Hepatocyte (in vitro differentiated cells): ENCODE measurements around the gene CTNNA3. TPM values are rescaled to one million over a fixed set of nuclear protein-coding genes. Genes with fewer than 3 reads are reported as not detected.

Experiments
- DNase-seq: peaks from one replicate; pipeline ENCODE4 v3.0.0-alpha.2; 2016; ENCODE audit warnings: low spot score
- H2AFZ ChIP-seq: fragments of 200-600 bp; sonication (generic); 2 replicates; pipeline ENCODE4 v1.6.0; 2016; ENCODE audit warnings: antibody characterized with exemption, mild to moderate bottlenecking
- H3K27ac ChIP-seq: fragments of 200-600 bp; sonication (generic); 2 replicates; pipeline ENCODE4 v1.5.1; 2016; ENCODE audit warnings: mild to moderate bottlenecking
- H3K27me3 ChIP-seq: fragments of 200-600 bp; sonication (generic); 2 replicates; pipeline ENCODE4 v1.6.1; 2016
- H3K36me3 ChIP-seq: fragments of 200-600 bp; sonication (generic); replicated peaks from 2 replicates; pipeline ENCODE4 v1.5.1; 2016; ENCODE audit warnings: low read depth; ENCODE audit not compliant: insufficient read depth
- H3K4me1 ChIP-seq: fragments of 200-600 bp; sonication (generic); 2 replicates; pipeline ENCODE4 v1.5.1; 2016; ENCODE audit warnings: mild to moderate bottlenecking, moderate library complexity; ENCODE audit not compliant: insufficient read depth
- H3K4me2 ChIP-seq: fragments of 200-600 bp; sonication (generic); 2 replicates; pipeline ENCODE4 v1.6.0; 2016
- H3K4me3 ChIP-seq: fragments of 200-600 bp; sonication (generic); 2 replicates; pipeline ENCODE4 v1.5.1; 2016; ENCODE audit warnings: mild to moderate bottlenecking
- H3K79me2 ChIP-seq: fragments of 200-600 bp; sonication (generic); 2 replicates; pipeline ENCODE4 v1.6.0; 2017; ENCODE audit warnings: mild to moderate bottlenecking
- H3K9me2 ChIP-seq: fragments of 200-600 bp; sonication (generic); replicated peaks from 2 replicates; pipeline ENCODE4 v1.6.0; 2017; ENCODE audit warnings: mild to moderate bottlenecking; ENCODE audit not compliant: insufficient read depth
- H3K9me3 ChIP-seq: fragments of 200-600 bp; sonication (generic); 2 replicates; pipeline ENCODE4 v1.5.1; 2016; ENCODE audit warnings: low read depth, mild to moderate bottlenecking
- H4K20me1 ChIP-seq: fragments of 200-600 bp; sonication (generic); 2 replicates; pipeline ENCODE4 v1.6.0; 2016; ENCODE audit warnings: mild to moderate bottlenecking; ENCODE audit not compliant: insufficient read depth, poor library complexity, severe bottlenecking
- EZH2 ChIP-seq: fragments of 200-600 bp; sonication (generic); IDR thresholded peaks from 2 replicates; pipeline ENCODE4 v1.6.1; 2016; ENCODE audit warnings: antibody characterized with exemption, mild to moderate bottlenecking, borderline replicate concordance
- EZH2phosphoT487 ChIP-seq: fragments of 200-600 bp; sonication (generic); IDR thresholded peaks from one replicate; pipeline ENCODE4 v1.6.1; 2018; ENCODE audit warnings: antibody characterized with exemption, mild to moderate bottlenecking, low read depth, moderate library complexity; ENCODE audit not compliant: unreplicated experiment, severe bottlenecking
- WGBS: methylation state at CpG from one replicate; pipeline ENCODE4 v1.1.6; 2016; ENCODE audit warnings: low lambda C conversion rate; ENCODE audit errors: missing lambda C conversion rate; 5-methylcytosine and 5-hydroxymethylcytosine counted together
- polyA plus RNA-seq: library from polyadenylated mRNA; unstranded; fragments of >200 nt; fragmentation: Nextera tagmentation; extraction: Ambion mirVana; gene quantifications from 2 replicates; pipeline ENCODE4 v1.2.1, GENCODE V29; 2016
- total RNA-seq: library from RNA; depleted of rRNA; stranded (reverse); fragments of >200 nt; gene quantifications from 2 replicates; pipeline ENCODE4 v1.2.3, GENCODE V29; 2014
- TF ChIP-seq, protein P1 (sequence below): fragments of 200-600 bp; sonication (generic); IDR thresholded peaks from 2 replicates; pipeline ENCODE4 v1.5.1; 2016; ENCODE audit warnings: antibody characterized with exemption, mild to moderate bottlenecking; ENCODE audit not compliant: poor library complexity

CTNNA3 gene
- total and polyA plus RNA-seq, 2 experiments from 2014 or later = 12.9 to 25.9 TPM

DNA sequence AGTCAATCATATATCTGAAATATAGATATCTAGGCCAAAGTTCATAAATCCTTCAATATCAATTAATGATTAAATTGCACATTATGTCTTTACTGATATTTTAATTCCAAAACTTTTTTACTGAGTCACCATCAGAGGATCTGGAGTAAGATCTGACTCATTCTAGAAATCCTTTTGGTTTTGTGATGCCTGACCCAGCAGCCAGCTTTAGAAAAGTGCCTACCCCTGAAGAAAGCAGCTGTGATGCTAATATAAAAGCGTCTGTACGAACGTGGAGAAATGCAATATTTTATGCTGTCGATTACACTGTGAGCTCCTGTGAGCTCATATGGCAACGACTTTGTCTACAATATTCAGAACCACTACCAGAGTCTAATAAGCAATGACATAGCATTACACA is 912.7 kb downstream of the CTNNA3 start:
- H2AFZ ChIP-seq = no peak overlapping the region
- no peaks in the 10 kb centered on the region for H3K79me2 ChIP-seq
- no peaks in the 10 kb centered on the region for H4K20me1 ChIP-seq
- H3K4me3 ChIP-seq = no peak overlapping the region
- H3K27ac ChIP-seq = no peak overlapping the region
- no peaks in the 10 kb centered on the region for H3K4me1 ChIP-seq
- 81% methylated on average over 5 of the region's 5 CpGs for WGBS
- H3K9me3 ChIP-seq = no peaks in the 10 kb centered on the region
- H3K36me3 ChIP-seq = no peaks in the 10 kb centered on the region
- TF ChIP-seq, protein P1, sequence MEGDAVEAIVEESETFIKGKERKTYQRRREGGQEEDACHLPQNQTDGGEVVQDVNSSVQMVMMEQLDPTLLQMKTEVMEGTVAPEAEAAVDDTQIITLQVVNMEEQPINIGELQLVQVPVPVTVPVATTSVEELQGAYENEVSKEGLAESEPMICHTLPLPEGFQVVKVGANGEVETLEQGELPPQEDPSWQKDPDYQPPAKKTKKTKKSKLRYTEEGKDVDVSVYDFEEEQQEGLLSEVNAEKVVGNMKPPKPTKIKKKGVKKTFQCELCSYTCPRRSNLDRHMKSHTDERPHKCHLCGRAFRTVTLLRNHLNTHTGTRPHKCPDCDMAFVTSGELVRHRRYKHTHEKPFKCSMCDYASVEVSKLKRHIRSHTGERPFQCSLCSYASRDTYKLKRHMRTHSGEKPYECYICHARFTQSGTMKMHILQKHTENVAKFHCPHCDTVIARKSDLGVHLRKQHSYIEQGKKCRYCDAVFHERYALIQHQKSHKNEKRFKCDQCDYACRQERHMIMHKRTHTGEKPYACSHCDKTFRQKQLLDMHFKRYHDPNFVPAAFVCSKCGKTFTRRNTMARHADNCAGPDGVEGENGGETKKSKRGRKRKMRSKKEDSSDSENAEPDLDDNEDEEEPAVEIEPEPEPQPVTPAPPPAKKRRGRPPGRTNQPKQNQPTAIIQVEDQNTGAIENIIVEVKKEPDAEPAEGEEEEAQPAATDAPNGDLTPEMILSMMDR = no peak
- TF ChIP-seq EZH2phosphoT487 = no peak
- TF ChIP-seq EZH2 = no peak
- H3K9me2 ChIP-seq = no peaks in the 10 kb centered on the region
- no peak for DNase-seq
- H3K4me2 ChIP-seq = no peak overlapping the region
- H3K27me3 ChIP-seq = no peaks in the 10 kb centered on the region

DNA sequence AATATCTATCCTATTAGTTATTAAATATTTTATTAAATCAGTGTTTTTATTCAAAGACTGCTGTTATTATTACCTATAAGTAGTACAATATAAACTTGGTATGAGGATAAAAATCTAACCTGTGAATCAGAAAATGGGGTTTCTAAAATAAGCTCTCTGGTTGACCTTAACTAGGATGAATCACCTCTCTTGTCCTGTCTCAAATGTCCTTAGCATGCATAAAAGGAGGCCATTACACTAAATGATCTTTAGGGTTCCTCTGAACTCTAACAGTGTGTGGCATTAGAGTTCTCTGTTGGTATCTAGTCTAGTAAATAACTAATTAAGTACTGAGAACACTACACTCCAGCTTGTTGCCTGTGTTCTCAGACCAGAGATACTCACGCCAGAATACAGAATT is 913.2 kb downstream of the CTNNA3 start:
- Histone ChIP-seq H4K20me1 (no peaks in the 10 kb centered on the region), H3K36me3 (no peaks in the 10 kb centered on the region), H3K4me3 (no peak overlapping the region), H3K9me3 (no peaks in the 10 kb centered on the region), H3K4me1 (no peaks in the 10 kb centered on the region), H3K4me2 (no peak overlapping the region), H3K27ac (no peak overlapping the region), H3K27me3 (no peaks in the 10 kb centered on the region), H3K9me2 (no peaks in the 10 kb centered on the region), H2AFZ (no peak overlapping the region), H3K79me2 (no peaks in the 10 kb centered on the region)
- TF ChIP-seq, protein P1 = no peak
- no peak for TF ChIP-seq EZH2phosphoT487
- WGBS = 84% methylated on average over 1 of the region's 1 CpG
- no peak for DNase-seq

DNA sequence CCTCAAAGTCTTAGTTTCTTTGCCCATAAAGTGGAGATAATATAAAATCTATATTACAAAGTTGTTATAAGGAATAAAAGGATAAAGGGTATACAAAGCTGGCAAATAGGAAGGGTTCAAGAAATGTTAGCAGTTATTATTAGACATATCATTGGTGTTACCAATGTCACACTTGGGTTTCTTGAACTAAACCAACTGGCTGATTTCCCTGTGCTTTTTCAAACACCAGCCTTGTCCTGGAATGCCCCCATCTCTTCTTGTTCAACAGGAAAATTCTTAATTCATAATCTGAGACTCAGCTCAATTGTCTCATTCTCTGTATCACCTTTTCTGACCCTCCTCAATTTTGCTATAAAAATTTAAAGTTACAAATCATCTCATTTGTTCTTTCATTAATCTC is 913.9 kb downstream of the CTNNA3 start:
- TF ChIP-seq, protein P1 = no peak
- no peak for DNase-seq
- Histone ChIP-seq H3K4me1 (no peaks in the 10 kb centered on the region), H3K36me3 (no peaks in the 10 kb centered on the region), H3K4me2 (no peak overlapping the region), H3K4me3 (no peak overlapping the region), H2AFZ (no peak overlapping the region), H3K79me2 (no peaks in the 10 kb centered on the region), H3K27me3 (no peaks in the 10 kb centered on the region), H3K9me2 (no peaks in the 10 kb centered on the region), H3K9me3 (no peaks in the 10 kb centered on the region), H4K20me1 (no peaks in the 10 kb centered on the region), H3K27ac (no peak overlapping the region)

DNA sequence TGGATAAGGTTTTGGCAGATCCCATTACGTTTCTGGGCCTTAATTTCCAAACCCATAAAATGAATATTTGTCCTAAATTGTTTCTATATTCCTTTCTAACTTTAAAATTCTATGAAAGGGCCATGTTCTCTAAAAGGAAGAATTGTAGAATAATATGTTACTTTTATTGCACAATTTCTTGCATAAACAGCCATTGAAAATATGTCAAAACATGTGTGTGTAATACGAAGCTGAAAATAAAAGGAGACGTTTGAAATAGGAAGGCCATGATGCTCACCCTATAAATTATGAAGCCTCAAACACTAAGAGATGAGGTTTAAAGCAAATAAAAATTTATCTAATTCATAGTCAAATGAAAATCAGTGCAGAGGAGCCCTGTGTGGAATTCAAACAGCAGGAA is 915.2 kb downstream of the CTNNA3 start:
- no peaks in the 10 kb centered on the region for H3K27me3 ChIP-seq
- no peaks in the 10 kb centered on the region for H3K79me2 ChIP-seq
- H3K36me3 ChIP-seq = no peaks in the 10 kb centered on the region
- no peak overlapping the region for H3K4me3 ChIP-seq
- no peak overlapping the region for H2AFZ ChIP-seq
- H3K9me2 ChIP-seq = no peaks in the 10 kb centered on the region
- no peaks in the 10 kb centered on the region for H3K9me3 ChIP-seq
- DNase-seq = no peak
- WGBS = 81% methylated on average over 3 of the region's 3 CpGs
- TF ChIP-seq, protein P1 = no peak
- TF ChIP-seq EZH2 = no peak
- no peaks in the 10 kb centered on the region for H4K20me1 ChIP-seq
- no peak overlapping the region for H3K27ac ChIP-seq
- H3K4me2 ChIP-seq = no peak overlapping the region
- no peaks in the 10 kb centered on the region for H3K4me1 ChIP-seq
